Activated CD8-positive, alpha-beta memory T cell treated with anti-CD3 and anti-CD28 coated beads for 48 hours (primary cell): ENCODE measurements around the gene CELA2A.
A peak's percentile ranks its signal among the peaks of the same experiment; 100 is the strongest.
"Not testable (repeated sequence)": the region's sequence is repeated elsewhere in the genome, so short reads cannot be mapped to it uniquely, and the experiment has no call there.

Experiments used
- DNase-seq, 3 experiments: peaks; one replicate each; pipeline ENCODE4 v3.0.0-alpha.2; 2020; ENCODE audit warnings: low read depth in 2 of 3, low spot score in 2 of 3

Gene CELA2A

GRCh38 chr1:15424981-15425380, 31.6 kb upstream of the CELA2A start:
- no peak for DNase-seq

- DNase-seq: no peak
Observed at GRCh38 chr1:15425521-15425920, 31.0 kb upstream of the CELA2A start.

- no peak for DNase-seq
Observed at GRCh38 chr1:15425958-15426357, 30.6 kb upstream of the CELA2A start.

- no peak for DNase-seq
Observed at GRCh38 chr1:15426492-15427279, 29.8 kb upstream of the CELA2A start.

- DNase-seq: no peak
Observed at GRCh38 chr1:15427280-15427666, 29.3 kb upstream of the CELA2A start.

GRCh38 chr1:15428252-15428651, 28.3 kb upstream of the CELA2A start:
- not testable (repeated sequence) for DNase-seq

GRCh38 chr1:15428815-15429435, 27.6 kb upstream of the CELA2A start:
- DNase-seq: no peak

GRCh38 chr1:15429701-15430149, 26.8 kb upstream of the CELA2A start:
- DNase-seq: no peak

GRCh38 chr1:15430787-15431570, 25.6 kb upstream of the CELA2A start:
- peak; percentile 34 to 86 (median 80) for DNase-seq

GRCh38 chr1:15431571-15431948, 25.0 kb upstream of the CELA2A start:
- DNase-seq: no peak

- no peak for DNase-seq
Observed at GRCh38 chr1:15432324-15432723, 24.2 kb upstream of the CELA2A start.

- no peak for DNase-seq
Observed at GRCh38 chr1:15433471-15433870, 23.1 kb upstream of the CELA2A start.

GRCh38 chr1:15434739-15435138, 21.8 kb upstream of the CELA2A start:
- not testable (repeated sequence) for DNase-seq

- no peak for DNase-seq
Observed at GRCh38 chr1:15435239-15436077, 21.1 kb upstream of the CELA2A start.

- DNase-seq: no peak
Observed at GRCh38 chr1:15436881-15437442, 19.6 kb upstream of the CELA2A start.

- no peak for DNase-seq
Observed at GRCh38 chr1:15439325-15439724, 17.2 kb upstream of the CELA2A start.

- no peak for DNase-seq
Observed at GRCh38 chr1:15440357-15440756, 16.2 kb upstream of the CELA2A start.

- DNase-seq: no peak
Observed at GRCh38 chr1:15441247-15441646, 15.3 kb upstream of the CELA2A start.

GRCh38 chr1:15442119-15442518, 14.4 kb upstream of the CELA2A start:
- DNase-seq: no peak

- DNase-seq: no peak
Observed at GRCh38 chr1:15442759-15443158, 13.8 kb upstream of the CELA2A start.

GRCh38 chr1:15443281-15443680, 13.3 kb upstream of the CELA2A start:
- DNase-seq: no peak
